Panc1 (cell line): ENCODE measurements around the gene FAAP100. TPM values are rescaled to one million over a fixed set of nuclear protein-coding genes. Genes with fewer than 3 reads are reported as not detected.

Experiments
- ATAC-seq: fragments of 200-7000 bp; cut with Tn5 transposase; 2 replicates; pipeline ENCODE4 v1.9.1; 2020; ENCODE audit warnings: mild to moderate bottlenecking, moderate library complexity
- BruUV-seq: library from RNA; stranded (reverse); fragments of 400-500 nt; replicated peaks from 2 replicates; lab custom pipeline; 2021; lab: Mats Ljungman, UMichigan
- CTCF ChIA-PET: fragments of 300-600 bp; sonication (Branson Sonifier 250); formaldehyde crosslinking; loops from one replicate; lab custom pipeline; 2022; ENCODE audit warnings: antibody characterized with exemption; lab: Charles Lee
- POLR2A ChIA-PET: fragments of 300-600 bp; sonication (Branson Sonifier 250); formaldehyde crosslinking; loops from one replicate; lab custom pipeline; 2022; ENCODE audit warnings: antibody characterized with exemption; lab: Charles Lee
- DNase-seq: peaks from one replicate; pipeline ENCODE4 v3.0.0-alpha.2; 2010; ENCODE audit warnings: low read depth, low spot score
- H3K27ac ChIP-seq: 2 replicates; pipeline ENCODE4 v1.5.1; 2011; ENCODE audit warnings: mild to moderate bottlenecking, low read length, inconsistent platforms
- H3K27me3 ChIP-seq: fragments of 200-500 bp; sonication (Bioruptor generic); 2 replicates; pipeline ENCODE4 v1.6.0; 2014; ENCODE audit warnings: low read length, inconsistent platforms; ENCODE audit not compliant: control insufficient read depth, insufficient read depth
- H3K36me3 ChIP-seq: fragments of 200-500 bp; sonication (Bioruptor generic); 2 replicates; pipeline ENCODE4 v1.5.1; 2014; ENCODE audit warnings: inconsistent platforms, mild to moderate bottlenecking, low read length, moderate library complexity; ENCODE audit not compliant: control insufficient read depth, insufficient read depth
- H3K4me1 ChIP-seq: 2 replicates; pipeline ENCODE4 v1.5.1; 2011; ENCODE audit warnings: inconsistent platforms, mild to moderate bottlenecking, low read length, moderate library complexity; ENCODE audit not compliant: control insufficient read depth, insufficient read depth
- H3K4me3 ChIP-seq, 2 experiments: 2 replicates each; pipeline ENCODE4 v1.5.1; 2011 to 2012; ENCODE audit warnings: low read depth in 2 of 2, low read length in 2 of 2, mild to moderate bottlenecking in 2 of 2, inconsistent platforms in 1 of 2, moderate library complexity in 1 of 2
- H3K9me3 ChIP-seq: fragments of 200-500 bp; sonication (Bioruptor generic); 2 replicates; pipeline ENCODE4 v1.5.1; 2014; ENCODE audit warnings: low read depth, mild to moderate bottlenecking, inconsistent platforms, low read length, moderate library complexity; ENCODE audit not compliant: control insufficient read depth, insufficient read depth
- CTCF ChIP-seq: fragments of 450-650 bp; IDR thresholded peaks from 2 replicates; pipeline ENCODE4 v1.5.1; 2017; ENCODE audit warnings: mild to moderate bottlenecking
- POLR2AphosphoS5 ChIP-seq: IDR thresholded peaks from 2 replicates; pipeline ENCODE4 v1.6.1; 2012; ENCODE audit warnings: mild to moderate bottlenecking, low read depth, low read length, moderate library complexity
- SIN3A ChIP-seq: IDR thresholded peaks from 2 replicates; pipeline ENCODE4 v1.6.1; 2012; ENCODE audit warnings: low read depth, mild to moderate bottlenecking, low read length, moderate library complexity, borderline replicate concordance; ENCODE audit not compliant: insufficient read depth
- TCF7L2 ChIP-seq: IDR thresholded peaks from 2 replicates; pipeline ENCODE4 v1.6.1; 2011; ENCODE audit warnings: mild to moderate bottlenecking, low read depth, low read length, inconsistent platforms
- in situ Hi-C: cut with HindIII; loops from 2 replicates; pipeline ENCODE4 v1.10.0; 2016; ENCODE audit warnings: low sequenced_read_pairs, low pct_unique_long_range_greater_than_20kb
- intact Hi-C: fragments of 100-400 bp; cut with micrococcal nuclease; formaldehyde crosslinking; loops from one replicate; pipeline ENCODE4 v1.10.0; 2022; ENCODE audit not compliant: unreplicated experiment
- total RNA-seq: library from RNA; stranded (reverse); gene quantifications from one replicate; pipeline ENCODE4 v1.2.1, GENCODE V29; 2021; ENCODE audit not compliant: unreplicated experiment

FAAP100 gene
- total RNA-seq, 1 experiment from 2014 or later = 265 TPM

GRCh38 chr17:81523402-81524038 is 28.6 kb downstream of the FAAP100 start:
- POLR2A ChIA-PET = no interaction called here
- no peak overlapping the region for H3K27ac ChIP-seq
- TF ChIP-seq CTCF = no peak; the same call in 1 of the 2 replicates
- H3K27me3 ChIP-seq = no peaks in the 10 kb centered on the region
- H3K4me3 ChIP-seq = no peak overlapping the region
- peaks cover 24% of the 10 kb centered on the region for H3K4me1 ChIP-seq
- no peaks in the 10 kb centered on the region for H3K36me3 ChIP-seq
- CTCF ChIA-PET = no interaction called here
- no peaks in the 10 kb centered on the region for H3K9me3 ChIP-seq
- no peak for DNase-seq
- ATAC-seq = no peak
- intact Hi-C loops (no loop called here), in situ Hi-C loops (no loop called here)
- no TSS peak for BruUV-seq

GRCh38 chr17:81522491-81523401 is 29.4 kb downstream of the FAAP100 start:
- no peak; the same call in 1 of the 2 replicates for TF ChIP-seq CTCF
- TF ChIP-seq TCF7L2 = no peak
- 0 out of 2 replicates have a peak, but pooled peaks have one; percentile 32 for TF ChIP-seq SIN3A
- TF ChIP-seq POLR2AphosphoS5 = no peak
- in situ Hi-C loops (no loop called here), intact Hi-C loops (no loop called here)
- Histone ChIP-seq H3K4me1 (peaks cover 32% of the 10 kb centered on the region), H3K27ac (no peak overlapping the region), H3K4me3 (no peak overlapping the region), H3K9me3 (no peaks in the 10 kb centered on the region), H3K36me3 (no peaks in the 10 kb centered on the region), H3K27me3 (no peaks in the 10 kb centered on the region)
- ATAC-seq (no peak), DNase-seq (no peak)
- CTCF ChIA-PET = no interaction called here
- BruUV-seq = TSS peak; percentile 53
- POLR2A ChIA-PET = no interaction called here
